Loucy (cell line): ENCODE data around the gene MAD1L1.

Experiments
- CTCF ChIP-seq: fragments of 200-600 bp; sonication (generic); conservative IDR thresholded peaks from 2 replicates; pipeline ENCODE4 v1.5.1; 2014; ENCODE audit warnings: mild to moderate bottlenecking, antibody characterized with exemption, low read length
- EZH2phosphoT487 ChIP-seq: fragments of 200-600 bp; IDR thresholded peaks from 2 replicates; pipeline ENCODE4 v1.6.1; 2018; ENCODE audit warnings: antibody characterized with exemption, mild to moderate bottlenecking, moderate library complexity, borderline replicate concordance

- no peak for TF ChIP-seq CTCF
- no peak for TF ChIP-seq EZH2phosphoT487
Observed at GRCh38 chr7:2255145-2256139, 22.7 kb upstream of the MAD1L1 start.
